ENCODE results near the gene PREP. TPM values are rescaled to one million over a fixed set of nuclear protein-coding genes. Genes with fewer than 3 reads are reported as not detected.
"Not testable (repeated sequence)": the region's sequence is repeated elsewhere in the genome, so short reads cannot be mapped to it uniquely, and the experiment has no call there.

Gene PREP
- 9.0 and 12.6 TPM in 2 replicates for total RNA-seq (2014; rRNA removed; shearing (Covaris generic))

DNA sequence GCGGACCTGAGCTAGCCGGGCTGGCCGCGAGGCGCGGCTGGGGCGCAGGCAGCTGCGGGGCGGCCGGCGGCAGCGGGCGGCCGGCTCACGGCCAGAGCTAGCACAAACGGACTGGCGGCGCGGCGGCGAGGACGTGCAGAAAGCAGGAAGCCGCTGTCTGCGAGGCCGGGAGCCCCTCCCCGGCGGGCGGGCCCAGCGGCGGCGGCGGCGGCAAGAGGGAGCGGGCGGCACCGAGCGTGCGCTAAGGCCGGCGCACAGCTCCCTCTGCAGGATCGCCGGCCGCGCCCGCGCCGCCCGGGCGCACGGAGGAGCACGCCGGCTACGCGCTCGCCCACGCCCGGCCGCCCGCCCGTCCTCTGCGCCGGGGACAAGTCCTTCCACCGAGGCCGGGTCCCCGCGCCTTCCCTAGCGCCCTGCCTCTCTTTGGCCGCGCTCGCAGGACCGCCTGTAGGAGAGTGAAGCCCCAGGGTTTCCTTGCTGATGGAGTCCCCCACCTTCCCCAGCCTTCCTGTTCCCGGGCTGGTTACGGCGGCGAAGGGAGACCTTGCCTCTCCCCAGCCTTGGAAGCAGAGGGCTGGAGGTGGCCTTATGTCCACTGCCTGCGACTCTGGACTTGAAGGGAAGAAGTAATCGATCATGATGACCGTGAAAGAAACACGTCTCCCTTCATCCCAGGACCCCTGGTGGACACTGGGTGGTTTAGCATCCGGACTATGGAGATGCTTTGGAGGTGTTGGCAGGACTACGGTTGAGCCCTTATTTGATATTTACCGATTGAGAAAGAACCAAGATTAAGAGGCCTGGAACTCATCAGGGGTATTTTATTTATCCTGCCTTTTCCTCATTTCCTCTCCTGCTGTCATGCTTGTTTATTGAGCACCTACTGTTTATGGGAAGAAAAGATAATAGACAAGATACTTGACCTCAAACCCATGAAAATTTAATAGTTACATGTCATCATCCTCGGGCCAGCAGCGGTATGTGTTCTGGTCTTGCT is at the start of gene PREP:
PREP (minus strand) TSS at position 144 of the 997 bp plus-strand sequence. CDS start 191 bp downstream, outside the sequence.
- DNase-seq (ENCODE audit: low spot score) = peak; percentile 54

DNA sequence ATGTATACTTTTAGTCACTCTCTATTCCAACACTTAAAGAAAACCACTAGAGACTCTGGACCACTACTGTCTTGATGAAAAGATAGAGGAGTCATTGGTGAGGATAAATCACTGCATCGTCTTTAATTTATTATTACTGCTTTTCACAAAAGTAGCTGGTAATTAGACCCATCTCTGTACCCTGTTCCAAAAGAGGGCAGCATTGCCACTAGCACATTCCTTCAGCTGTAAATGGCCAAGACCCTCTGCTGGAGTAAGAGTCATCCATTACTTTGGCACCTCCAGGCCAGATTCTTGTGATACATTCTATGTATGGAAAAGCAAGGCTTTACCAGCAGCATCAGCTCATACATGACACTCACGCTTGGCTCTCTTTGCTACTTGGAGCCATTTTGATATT is 49.5 kb upstream of the PREP start:
- no peak for DNase-seq (ENCODE audit: low spot score)

DNA sequence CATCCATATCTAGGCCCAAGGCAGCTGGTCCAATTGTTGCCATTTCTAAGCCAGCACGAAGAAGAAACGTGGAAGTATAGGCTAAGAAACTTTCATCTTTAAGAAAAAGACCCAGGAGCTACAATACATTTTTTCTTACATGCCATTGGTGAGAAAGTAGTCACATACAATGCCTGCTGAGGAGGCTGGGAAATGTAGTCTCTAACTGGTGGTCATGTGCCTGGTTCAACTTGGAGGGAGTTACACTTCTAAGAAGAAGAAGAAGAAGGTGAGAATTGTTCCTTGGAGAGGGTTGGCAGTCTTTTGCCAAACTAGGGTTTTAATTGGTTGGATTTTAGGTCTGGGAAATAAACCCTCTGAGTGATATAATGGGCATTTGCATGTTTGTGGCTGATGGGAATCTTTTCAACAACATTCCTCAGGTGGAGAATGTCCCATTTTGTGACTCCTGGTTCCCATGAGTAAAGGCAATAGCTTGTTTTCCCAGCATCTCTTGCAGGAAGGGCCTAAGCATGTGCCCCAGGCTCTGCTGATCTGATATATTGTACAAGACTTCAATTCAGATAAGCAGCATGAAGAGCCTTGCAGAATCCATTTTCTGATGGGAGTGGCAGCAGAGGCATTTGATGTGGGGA is 47.0 kb upstream of the PREP start:
- DNase-seq (ENCODE audit: low spot score) = peak; percentile 42

DNA sequence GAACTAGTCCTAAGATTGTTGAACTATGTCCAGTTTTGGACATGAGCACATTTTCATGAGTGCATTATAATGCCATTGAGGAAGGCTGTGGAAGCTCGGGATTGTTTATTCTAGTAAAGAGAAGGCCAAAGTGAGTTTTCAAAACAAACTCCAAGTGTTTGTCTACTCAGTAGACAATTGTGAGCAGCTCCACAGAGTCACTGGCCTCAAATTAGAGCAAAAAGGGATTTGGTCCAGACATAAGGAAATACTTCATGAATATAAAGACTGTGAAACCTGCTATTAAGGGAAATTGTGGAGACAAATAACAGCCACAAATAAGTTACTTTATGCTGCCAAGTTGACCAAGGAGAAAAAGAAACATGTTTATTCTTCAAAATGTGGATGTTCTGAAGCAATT is 42.6 kb upstream of the PREP start:
- DNase-seq (ENCODE audit: low spot score) = no peak

DNA sequence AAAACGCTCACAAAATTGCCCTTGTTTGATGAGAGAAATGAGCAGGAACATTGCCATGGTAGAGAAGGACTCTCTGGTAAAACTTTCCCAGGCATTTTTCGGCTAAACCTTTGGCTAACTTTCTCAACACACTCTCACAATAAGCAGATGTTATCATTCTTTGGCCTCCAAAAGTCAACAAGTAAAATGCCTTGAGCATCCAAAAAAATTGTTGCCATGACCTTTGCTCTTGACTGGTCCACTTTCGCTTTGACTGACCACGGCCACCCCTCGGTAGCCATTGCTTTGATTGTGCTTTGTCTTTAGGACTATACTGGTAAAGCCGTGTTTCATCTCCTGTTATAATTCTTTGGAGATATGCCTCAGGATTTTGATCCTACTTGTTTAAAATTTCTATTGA is 41.1 kb upstream of the PREP start:
- no peak for DNase-seq (ENCODE audit: low spot score)

DNA sequence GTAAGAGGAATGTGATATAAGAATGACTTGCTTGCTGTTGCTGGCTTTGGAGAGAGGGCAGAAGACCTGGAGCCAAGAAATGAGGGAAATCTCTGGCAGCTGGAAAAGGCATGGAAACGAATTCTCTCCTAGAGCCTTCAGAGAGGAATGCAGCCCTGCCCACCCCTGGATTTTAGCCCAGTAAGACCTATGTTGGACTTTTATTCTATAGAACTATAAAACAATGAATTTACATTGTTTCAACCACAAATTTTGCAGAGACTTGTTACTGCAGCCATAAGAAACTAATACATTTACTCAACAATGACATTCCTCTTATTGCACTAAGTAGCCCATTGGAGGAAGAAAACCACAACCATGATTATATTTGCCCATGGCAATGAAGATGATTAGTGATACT is 39.5 kb upstream of the PREP start:
- DNase-seq (ENCODE audit: low spot score) = no peak

DNA sequence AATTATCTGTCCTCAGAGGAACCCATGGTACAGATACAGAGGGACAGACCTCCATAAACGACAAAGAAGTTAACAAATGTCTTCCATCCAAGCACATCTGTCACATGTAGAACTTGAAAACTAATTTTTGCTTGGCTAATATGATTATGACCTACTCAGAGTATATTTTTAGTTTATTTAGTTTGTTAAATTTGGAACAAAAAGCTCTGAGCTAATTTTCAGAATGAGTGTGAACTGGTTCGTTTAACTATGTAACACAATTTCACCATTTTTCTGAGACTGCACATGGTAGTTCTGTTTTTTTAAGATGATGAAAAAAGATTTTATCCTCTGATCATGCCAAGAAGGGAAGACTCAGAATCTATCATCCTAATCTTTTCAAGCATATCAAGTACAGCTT is 34.4 kb upstream of the PREP start:
- no peak for DNase-seq (ENCODE audit: low spot score)

DNA sequence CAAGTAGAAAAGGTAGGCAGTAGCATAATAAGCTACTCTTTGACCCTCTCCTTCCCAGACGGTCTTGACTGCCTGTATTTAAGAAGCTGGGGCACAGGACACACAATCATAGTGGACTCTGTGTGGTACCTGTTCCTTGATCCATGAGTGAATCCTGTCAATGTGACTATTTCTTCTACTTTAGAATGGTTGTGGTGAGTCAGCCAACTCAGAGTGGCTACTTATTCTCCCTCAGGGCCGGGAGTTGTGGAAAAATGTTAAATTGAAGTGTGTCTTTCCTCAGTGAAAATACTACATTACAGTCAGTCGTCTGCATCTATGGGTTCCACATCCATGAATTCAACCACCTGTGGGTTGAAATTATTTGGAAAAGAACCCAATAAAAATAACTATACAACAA is 30.8 kb upstream of the PREP start:
- DNase-seq (ENCODE audit: low spot score) = no peak

DNA sequence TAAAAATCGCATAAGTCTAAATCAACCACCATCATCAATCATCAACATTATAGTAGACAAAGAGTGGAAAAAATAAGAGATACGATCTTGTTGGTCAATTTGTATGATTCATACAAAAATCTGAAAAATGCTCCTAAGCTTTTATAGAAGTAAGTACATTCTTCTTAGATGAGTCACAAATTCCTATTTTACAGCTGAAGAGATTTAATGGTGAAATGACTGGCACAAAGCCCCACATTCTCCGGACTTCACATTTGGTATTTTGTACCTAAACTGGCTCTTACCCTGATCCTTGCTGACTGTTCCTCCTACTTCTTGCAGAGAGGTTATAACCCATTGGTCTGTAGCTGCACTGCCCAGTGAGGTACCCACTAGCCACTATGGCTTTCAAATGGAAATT is 29.9 kb upstream of the PREP start:
- peak; percentile 92 for DNase-seq (ENCODE audit: low spot score)

DNA sequence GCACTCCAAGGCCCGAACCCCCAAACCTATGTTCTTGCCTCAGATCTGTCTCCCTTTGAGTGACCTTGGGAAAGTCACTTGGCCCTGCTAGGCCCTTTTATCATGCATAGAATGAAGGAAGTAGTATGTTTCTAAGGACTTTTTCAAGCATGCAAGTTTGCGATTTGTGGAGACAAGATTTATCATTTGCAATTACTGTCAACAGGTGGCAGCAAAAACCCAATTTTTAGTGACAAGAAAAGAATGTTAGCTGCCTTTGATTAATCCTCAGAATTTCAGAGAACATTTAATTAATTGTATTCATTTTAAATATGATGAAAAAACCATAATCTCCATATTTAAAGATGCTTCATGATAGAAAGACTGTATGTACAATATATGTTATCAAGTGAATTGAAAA is 28.3 kb upstream of the PREP start:
- DNase-seq (ENCODE audit: low spot score) = peak; percentile 40

DNA sequence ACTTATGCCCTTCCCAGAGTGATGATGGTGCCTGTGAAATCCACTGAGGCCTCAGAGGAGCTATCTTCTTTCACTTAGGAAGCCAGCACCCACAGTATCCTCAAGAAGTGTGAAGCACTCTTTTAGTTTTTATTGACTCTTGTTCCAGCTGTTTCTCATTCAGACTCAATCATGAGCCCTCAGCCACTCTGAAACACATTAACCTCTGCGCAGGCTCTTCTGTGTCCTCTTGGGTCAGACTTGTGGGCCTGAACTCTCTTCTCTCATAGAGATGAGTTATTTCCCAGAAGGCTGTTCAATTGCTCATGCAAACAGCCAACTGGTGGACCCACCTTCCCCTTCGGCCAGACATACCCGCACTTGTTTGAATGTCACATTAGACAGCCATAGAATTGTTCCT is 27.8 kb upstream of the PREP start:
- no peak for DNase-seq (ENCODE audit: low spot score)

DNA sequence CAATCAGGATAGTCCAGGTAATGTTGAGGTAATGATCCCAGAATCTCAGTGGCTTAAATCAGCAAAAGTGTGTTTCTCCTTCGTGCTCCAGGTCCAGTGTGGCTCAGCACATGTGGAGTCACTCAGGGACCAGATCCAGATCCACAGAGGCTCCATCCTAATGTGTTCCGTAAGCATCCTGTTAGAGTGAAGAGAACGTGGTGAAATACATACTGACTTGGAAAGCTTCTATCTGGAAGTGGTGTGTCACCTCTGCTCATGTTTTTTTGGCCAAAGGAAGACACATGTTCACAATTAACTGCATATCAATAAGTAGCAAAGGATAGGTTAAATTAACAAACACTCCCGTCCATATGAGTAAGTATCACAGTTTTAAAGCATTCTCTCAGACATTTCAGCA is 26.8 kb upstream of the PREP start:
- no peak for DNase-seq (ENCODE audit: low spot score)

DNA sequence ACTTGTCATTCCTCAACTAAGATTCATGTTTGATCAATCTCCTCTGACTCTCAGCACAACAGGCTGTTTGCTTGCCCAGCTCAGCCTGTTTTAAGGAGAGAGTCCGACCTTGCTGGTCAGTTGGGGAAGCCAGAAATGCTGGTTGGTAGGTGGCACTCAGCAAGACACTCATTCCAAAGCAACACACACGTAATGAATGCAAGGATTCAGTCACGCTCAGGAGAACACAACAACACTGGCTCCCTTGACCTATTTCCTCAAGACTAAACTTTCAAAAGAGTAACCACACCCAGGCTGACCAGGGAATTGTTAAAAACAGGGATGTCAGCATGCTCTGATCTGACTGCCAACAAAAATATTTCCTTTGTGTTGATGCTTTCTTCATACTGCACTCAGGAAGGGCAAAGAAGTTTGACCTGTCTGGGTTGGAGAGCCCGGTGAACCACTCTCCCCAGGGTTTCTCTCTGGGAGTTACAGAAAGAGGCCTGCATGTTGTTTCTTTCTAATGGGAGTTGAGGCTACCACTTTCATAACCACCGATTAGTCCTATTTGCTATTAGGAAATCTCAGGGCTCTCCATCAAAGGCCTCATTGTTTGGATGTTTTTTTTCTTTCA is 25.6 kb upstream of the PREP start:
- peak; percentile 61 for DNase-seq (ENCODE audit: low spot score)

DNA sequence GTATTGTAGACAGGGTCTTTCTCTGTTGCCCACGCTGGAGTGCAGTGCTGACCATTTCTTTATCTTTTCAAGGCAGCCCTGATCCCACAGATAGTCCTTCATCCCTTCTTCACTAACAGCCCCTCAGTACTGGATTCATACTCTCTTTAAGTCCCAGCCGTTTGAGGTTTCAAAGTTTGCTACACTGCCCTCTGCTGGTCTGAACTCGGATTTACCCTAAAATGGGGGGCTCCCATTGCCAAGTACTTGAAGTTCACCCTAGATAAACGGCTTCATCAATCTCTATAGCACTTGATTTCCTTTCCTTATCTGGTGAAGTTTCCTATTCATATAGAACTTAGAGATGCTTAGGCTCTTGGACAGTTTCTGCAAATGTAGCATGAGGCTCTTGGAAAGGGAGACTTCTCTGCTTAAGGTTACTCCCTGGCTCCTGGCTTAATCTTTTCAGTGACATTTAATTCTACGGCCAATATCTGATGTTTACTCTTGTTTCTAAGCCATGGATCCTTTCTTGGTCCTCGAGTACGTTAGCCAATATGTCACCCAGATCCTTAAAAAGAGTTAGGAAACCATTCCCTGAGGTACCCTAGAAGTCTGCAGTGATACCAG is 21.4 kb upstream of the PREP start:
- peak; percentile 32 for DNase-seq (ENCODE audit: low spot score)

DNA sequence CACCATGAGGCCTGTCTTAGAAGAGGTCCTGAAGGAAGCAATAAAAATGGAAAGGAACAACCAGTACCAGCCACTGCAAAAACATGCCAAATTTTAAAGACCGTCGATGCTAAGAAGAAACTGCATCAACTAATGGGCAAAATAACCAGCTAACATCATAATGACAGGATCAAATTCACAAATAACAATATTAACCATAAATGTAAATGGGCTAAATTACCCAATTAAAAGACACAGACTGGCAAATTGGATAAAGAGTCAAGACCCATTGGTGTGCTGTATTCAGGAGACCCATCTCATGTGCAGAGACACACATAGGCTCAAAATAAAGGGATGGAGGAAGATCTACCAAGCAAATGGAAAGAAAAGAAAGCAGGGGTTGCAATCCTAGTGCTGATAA is 14.1 kb upstream of the PREP start:
- DNase-seq (ENCODE audit: low spot score) = not testable (repeated sequence)

DNA sequence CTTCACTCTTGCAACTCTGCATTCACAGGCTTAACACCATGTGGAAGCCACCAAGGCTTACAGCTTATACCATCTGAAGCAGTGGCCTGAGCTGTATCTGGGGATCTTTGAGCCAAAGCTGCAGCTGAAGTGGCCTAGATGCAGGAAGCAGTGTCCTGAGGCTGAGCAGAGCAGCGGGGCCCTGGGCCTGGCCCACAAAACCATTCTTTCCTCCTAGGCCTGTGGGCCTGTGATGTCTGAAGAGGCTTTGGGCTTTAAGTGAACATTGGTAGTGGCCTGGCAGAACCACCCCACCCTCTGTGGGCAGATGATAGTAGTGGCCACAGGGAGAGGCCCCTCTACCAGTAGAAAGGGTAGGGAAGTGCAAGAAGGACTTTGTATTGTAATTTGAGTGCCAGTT is 6.9 kb upstream of the PREP start:
- DNase-seq (ENCODE audit: low spot score) = no peak

DNA sequence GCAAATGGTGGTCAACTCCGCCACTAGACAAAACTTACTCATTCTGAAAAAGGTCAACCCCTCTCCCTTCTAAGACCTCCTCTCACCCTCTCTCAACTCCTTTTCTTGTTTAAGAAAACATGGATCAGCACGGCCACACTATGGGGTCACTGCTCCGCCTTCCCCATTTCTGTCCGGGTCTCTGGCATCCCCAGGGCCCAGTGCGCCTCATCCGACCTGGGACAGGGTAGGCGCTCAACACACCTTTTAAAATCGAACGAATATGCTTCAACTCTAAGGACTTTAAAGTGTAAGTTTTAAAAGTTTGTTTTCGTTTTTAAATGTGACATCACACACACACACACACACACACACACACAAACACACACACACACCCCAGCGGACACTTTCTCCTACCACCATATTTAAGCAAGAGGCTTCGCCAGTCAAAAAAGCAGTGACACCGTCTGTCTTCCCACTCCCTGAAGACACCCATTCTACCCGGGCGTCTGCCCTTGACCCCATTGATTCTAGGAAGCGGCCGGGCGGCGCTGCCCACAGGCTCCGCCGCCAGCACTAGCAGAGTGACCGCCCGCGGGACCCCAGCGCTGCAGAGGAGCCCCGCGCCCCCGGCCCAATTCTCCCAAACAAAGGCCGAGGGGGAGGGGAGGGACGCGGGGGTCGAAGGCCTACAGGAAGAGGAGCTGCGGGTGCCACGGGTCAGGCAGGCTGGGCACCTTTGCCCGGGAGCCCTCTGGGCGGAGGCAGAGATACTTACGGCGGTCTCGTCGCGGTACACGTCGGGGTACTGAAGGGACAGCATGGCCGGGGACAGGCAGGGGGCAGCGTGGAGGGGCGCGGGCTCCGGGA is 568 bp downstream of the PREP start:
- DNase-seq (ENCODE audit: low spot score) = peak; percentile 16

DNA sequence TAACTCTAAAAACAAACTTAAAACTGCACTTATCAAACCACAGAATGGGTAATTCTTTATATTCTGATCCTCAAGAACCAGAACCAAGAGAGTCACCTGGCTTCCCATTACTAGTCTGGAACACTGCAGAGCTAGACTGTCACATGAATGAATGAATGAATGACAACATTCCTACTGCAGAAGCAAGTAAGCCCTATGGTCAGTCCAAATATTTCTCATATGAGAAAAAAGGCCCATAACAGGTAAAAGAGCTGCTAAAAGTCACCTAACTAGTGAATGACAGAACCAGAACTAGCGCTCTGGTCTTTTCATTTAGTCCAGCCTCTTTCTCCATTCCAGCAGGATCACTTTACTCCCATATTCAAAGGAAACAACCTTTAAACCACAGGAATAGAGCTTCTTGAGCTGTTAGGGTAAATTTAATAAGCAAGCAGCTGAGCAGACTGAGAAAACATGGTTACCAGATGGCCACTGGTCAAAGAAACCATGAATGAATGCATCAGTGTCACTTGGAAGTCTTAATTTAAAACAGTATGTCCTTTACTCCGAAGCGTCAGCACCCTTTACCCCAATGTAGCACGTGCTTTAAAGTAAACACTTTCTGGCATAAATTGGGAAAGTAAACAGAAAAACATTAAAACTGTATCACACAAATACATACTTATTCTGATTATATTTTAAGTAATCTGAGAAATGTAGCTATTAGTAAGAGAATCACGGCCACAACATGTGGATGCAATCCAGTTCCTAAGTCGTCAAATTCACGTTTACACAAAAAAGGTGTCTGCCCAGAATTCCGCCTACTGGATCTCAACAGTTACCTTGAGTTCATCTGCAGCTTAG is 1.4 kb downstream of the PREP start:
- DNase-seq (ENCODE audit: low spot score) = no peak

DNA sequence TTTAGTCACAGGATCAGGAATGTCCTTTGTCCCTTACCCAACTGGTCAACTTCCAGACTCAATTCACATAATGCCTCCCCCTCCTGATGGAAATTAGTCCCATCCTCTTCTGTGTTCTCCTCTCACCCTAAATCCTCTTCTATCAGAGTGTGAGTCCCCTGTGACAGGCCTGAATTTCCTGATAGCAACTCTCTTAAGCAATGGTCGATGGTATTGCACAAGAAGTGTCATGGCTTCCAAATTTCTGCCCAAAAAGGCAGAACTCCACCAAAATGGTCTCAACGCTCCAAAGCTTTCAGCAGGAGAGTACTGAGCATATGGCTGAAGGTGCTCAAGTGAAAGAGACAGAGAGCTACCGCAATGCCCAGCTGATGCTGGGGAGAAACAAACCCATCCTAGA is 2.4 kb downstream of the PREP start:
- no peak for DNase-seq (ENCODE audit: low spot score)

DNA sequence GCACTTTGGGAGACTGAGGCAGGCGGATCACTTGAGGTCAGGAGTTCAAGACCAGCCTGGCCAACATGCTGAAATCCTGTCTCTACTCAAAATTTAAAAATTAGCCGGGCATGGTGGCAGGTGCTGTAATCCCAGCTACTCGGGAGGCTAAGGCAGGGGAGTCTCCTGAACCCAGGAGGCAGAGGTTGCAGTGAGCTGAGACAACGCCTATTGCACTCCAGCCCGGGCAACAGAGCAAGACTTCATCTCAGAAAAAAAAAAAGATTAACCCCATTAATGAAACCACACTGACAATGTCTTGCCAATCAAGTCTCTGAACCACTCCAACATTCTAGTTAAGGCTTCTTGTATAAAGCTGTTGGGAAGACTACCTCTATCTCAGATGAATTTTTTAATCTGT is 4.0 kb downstream of the PREP start:
- no peak for DNase-seq (ENCODE audit: low spot score)
